ENCODE results near the gene APCS. TPM values are rescaled to one million over a fixed set of nuclear protein-coding genes. Genes with fewer than 3 reads are reported as not detected.

The APCS gene
- not detected for total RNA-seq

GRCh38 chr1:159587461-159587951, at the start of gene APCS:
Gene APCS (plus strand): TSS chr1:159587826. CDS start chr1:159587922, 96 bp downstream.
- no peak within 1 kb of the TSS for H3K4me3 ChIP-seq (replicated peaks in 1 of 3)
- no peaks in the 10 kb centered on the region for H3K9me3 ChIP-seq
- no peak for DNase-seq
- H3K27me3 ChIP-seq = no peaks in the 10 kb centered on the region
- no peaks in the 10 kb centered on the region for H3K4me1 ChIP-seq
- H3K27ac ChIP-seq = no peak within 1 kb of the TSS
- no peaks in the 10 kb centered on the region for H3K36me3 ChIP-seq
- TF ChIP-seq POLR2A (IDR thresholded peaks at IDR 0.05) (no peak), CTCF (IDR thresholded peaks at IDR 0.05) (no peak)
- intact Hi-C loops (cut with DNase I) = no loop called here
- 81 to 89% methylated on average over 5 to 6 of the region's 6 CpGs for WGBS, 2 donors

- H3K27me3 ChIP-seq = no peaks in the 10 kb centered on the region
- intact Hi-C loops (cut with DNase I) = no loop called here
- H3K27ac ChIP-seq = no peak overlapping the region
- TF ChIP-seq POLR2A (IDR thresholded peaks at IDR 0.05) (no peak), CTCF (IDR thresholded peaks at IDR 0.05) (no peak)
- no peaks in the 10 kb centered on the region for H3K9me3 ChIP-seq
- no peak overlapping the region for H3K4me3 ChIP-seq (replicated peaks in 1 of 3)
- 70 to 81% methylated on average over 2 of the region's 2 CpGs for WGBS, 2 donors
- no peak for DNase-seq
- H3K36me3 ChIP-seq = no peaks in the 10 kb centered on the region
- no peaks in the 10 kb centered on the region for H3K4me1 ChIP-seq
Measured at GRCh38 chr1:159548126-159548525, 39.5 kb upstream of the APCS start.

- 57 to 60% methylated on average over 3 of the region's 3 CpGs for WGBS, 2 donors
- intact Hi-C loops (cut with DNase I) = no loop called here
Measured at GRCh38 chr1:159554261-159554660, 33.4 kb upstream of the APCS start.

GRCh38 chr1:159554696-159555095, 32.9 kb upstream of the APCS start:
- Histone ChIP-seq H3K4me3 (replicated peaks in 1 of 3) (no peak overlapping the region), H3K4me1 (no peaks in the 10 kb centered on the region), H3K36me3 (no peaks in the 10 kb centered on the region), H3K9me3 (no peaks in the 10 kb centered on the region), H3K27ac (no peak overlapping the region), H3K27me3 (no peaks in the 10 kb centered on the region)
- DNase-seq = no peak
- 63 to 66% methylated on average over 1 of the region's 1 CpG for WGBS, 2 donors
- intact Hi-C loops (cut with DNase I) = no loop called here
- TF ChIP-seq CTCF (IDR thresholded peaks at IDR 0.05) (no peak), POLR2A (IDR thresholded peaks at IDR 0.05) (no peak)

More at GRCh38 chr1:159554261-159554660, 33.4 kb upstream of the APCS start:
- no peak overlapping the region for H3K27ac ChIP-seq
- H3K4me1 ChIP-seq = no peaks in the 10 kb centered on the region
- no peaks in the 10 kb centered on the region for H3K36me3 ChIP-seq
- no peak for DNase-seq
- no peaks in the 10 kb centered on the region for H3K27me3 ChIP-seq
- no peak overlapping the region for H3K4me3 ChIP-seq (replicated peaks in 1 of 3)
- no peaks in the 10 kb centered on the region for H3K9me3 ChIP-seq
- no peak for TF ChIP-seq POLR2A (IDR thresholded peaks at IDR 0.05)

GRCh38 chr1:159556931-159557369, 30.7 kb upstream of the APCS start:
- Histone ChIP-seq H3K4me3 (replicated peaks in 1 of 3) (no peak overlapping the region), H3K4me1 (no peaks in the 10 kb centered on the region), H3K9me3 (no peaks in the 10 kb centered on the region), H3K36me3 (no peaks in the 10 kb centered on the region), H3K27me3 (no peaks in the 10 kb centered on the region), H3K27ac (no peak overlapping the region)
- 63 to 72% methylated on average over 2 to 3 of the region's 3 CpGs for WGBS, 2 donors
- no peak for DNase-seq
- TF ChIP-seq CTCF (IDR thresholded peaks at IDR 0.05) (no peak), POLR2A (IDR thresholded peaks at IDR 0.05) (no peak)
- intact Hi-C loops (cut with DNase I) = no loop called here
